ENCODE measurements around the gene BRD3OS. TPM values are rescaled to one million over a fixed set of nuclear protein-coding genes. Genes with fewer than 3 reads are reported as not detected.

The BRD3OS gene
- total and polyA plus RNA-seq, 10 of the 15 experiments (the other 5 are each of a cell fraction or from before 2014, with no cell fraction given), result 2.1 to 13.7 (median 10.7) TPM

GRCh38 chr9:134056483-134057306 is 31.4 kb downstream of the BRD3OS start:
- 77% methylated on average over 23 of the region's 23 CpGs for WGBS (ENCODE audit: insufficient coverage, insufficient replicate concordance, low lambda C conversion rate, missing lambda C conversion rate)
- SMC1A ChIA-PET (ENCODE audit: uncharacterized antibody, unreplicated experiment), result no interaction called here

DNA sequence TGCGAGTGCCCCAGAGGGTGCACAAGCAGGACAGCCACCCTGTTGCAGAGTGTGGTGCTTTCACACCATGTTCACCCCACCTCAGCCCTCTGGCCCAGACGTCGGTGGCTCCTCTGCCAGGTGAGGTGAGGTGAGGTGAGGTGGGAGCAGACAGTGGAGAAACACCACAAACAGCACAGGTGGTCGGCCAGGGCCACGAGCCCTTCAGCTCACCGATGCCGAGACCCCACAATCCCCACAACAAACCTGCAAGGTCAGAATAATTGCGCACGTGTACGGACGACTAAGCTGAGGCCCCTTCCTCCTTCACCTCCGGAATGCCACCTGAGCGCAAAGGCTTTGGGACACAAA is 32.0 kb downstream of the BRD3OS start:
- Histone ChIP-seq H3K4me2 (ENCODE audit: control insufficient read depth, insufficient read depth) (no peak overlapping the region), H2AFZ (ENCODE audit: control insufficient read depth, low read depth, low read length) (no peak overlapping the region), H3K27me3 (replicated peaks in 1 of 2; ENCODE audit: control insufficient read depth in 2 of 2, insufficient read depth in 2 of 2, low read length in 1 of 2) (no peaks in the 10 kb centered on the region), H3K27ac (ENCODE audit: control insufficient read depth, insufficient read depth) (no peak overlapping the region), H3K4me1 (ENCODE audit: control insufficient read depth, insufficient read depth, low read length) (peaks cover 20% of the 10 kb centered on the region), H3K4me3 (no peak overlapping the region), H4K20me1 (ENCODE audit: control insufficient read depth, insufficient read depth) (peaks cover 20% of the 10 kb centered on the region), H3K79me2 (ENCODE audit: control insufficient read depth, insufficient read depth, low read length) (peaks cover 8% of the 10 kb centered on the region), H3K36me3 (ENCODE audit: control insufficient read depth in 2 of 2, insufficient read depth in 2 of 2, low read length in 1 of 2) (peaks cover 0 to 5% of the 10 kb centered on the region in 2 experiments; a peak in 2 of 4 replicates), H3K9me3 (replicated peaks; ENCODE audit: control insufficient read depth, insufficient read depth, low read length) (no peaks in the 10 kb centered on the region), H3K9ac (ENCODE audit: control insufficient read depth, insufficient read depth, low read length) (no peak overlapping the region)
- ChIA-PET SMC1A (ENCODE audit: uncharacterized antibody, unreplicated experiment) (no interaction called here), POLR2A (no interaction called here), RAD21 (ENCODE audit: unreplicated experiment) (no interaction called here), CTCF (interaction anchor here (2.7 kb wide), 1 partner anchor 9 kb away, joined by 8 read pairs; no protein-coding TSS in a partner anchor)
- BruUV-seq (replicated peaks), result no TSS peak
- FAIRE-seq (no peak), DNase-seq (ENCODE audit: low read depth, low spot score) (no peak), ATAC-seq (no peak)
- intact Hi-C loops (cut with micrococcal nuclease; ENCODE audit: unreplicated experiment) (no loop called here), in situ Hi-C loops (cut with MboI) (no loop called here)
- 92% methylated on average over 13 of the region's 13 CpGs for WGBS (ENCODE audit: insufficient coverage, insufficient replicate concordance, low lambda C conversion rate, missing lambda C conversion rate)
- TF ChIP-seq TBL1XR1 (IDR thresholded peaks at IDR 0.05; ENCODE audit: low read depth, low read length), result no peak
- TF ChIP-seq MYB (IDR thresholded peaks at IDR 0.05; ENCODE audit: borderline replicate concordance, low read depth, low read length), result no peak
- no peak for TF ChIP-seq JUNB (IDR thresholded peaks at IDR 0.05)
- no peak for TF ChIP-seq CEBPZ (IDR thresholded peaks at IDR 0.05; ENCODE audit: low read depth, low read length)
- TF ChIP-seq STAT1 (conservative IDR thresholded peaks at IDR 0.05), result no peak
- TF ChIP-seq KLF5 (IDR thresholded peaks at IDR 0.05; ENCODE audit: partially characterized antibody), result no peak
- no peak for TF ChIP-seq ATF2 (IDR thresholded peaks at IDR 0.05; ENCODE audit: low read length)
- TF ChIP-seq DPF2 (IDR thresholded peaks at IDR 0.05), result no peak

More at GRCh38 chr9:134056483-134057306, 31.4 kb downstream of the BRD3OS start:
- DNase-seq (ENCODE audit: low read depth, low spot score) (no peak), FAIRE-seq (no peak), ATAC-seq (no peak)
- Histone ChIP-seq H3K27ac (ENCODE audit: control insufficient read depth, insufficient read depth) (no peak overlapping the region), H3K9me3 (replicated peaks; ENCODE audit: control insufficient read depth, insufficient read depth, low read length) (no peaks in the 10 kb centered on the region), H3K9ac (ENCODE audit: control insufficient read depth, insufficient read depth, low read length) (no peak overlapping the region), H2AFZ (ENCODE audit: control insufficient read depth, low read depth, low read length) (no peak overlapping the region), H4K20me1 (ENCODE audit: control insufficient read depth, insufficient read depth) (peaks cover 20% of the 10 kb centered on the region), H3K27me3 (replicated peaks in 1 of 2; ENCODE audit: control insufficient read depth in 2 of 2, insufficient read depth in 2 of 2, low read length in 1 of 2) (no peaks in the 10 kb centered on the region), H3K4me3 (no peak overlapping the region), H3K36me3 (ENCODE audit: control insufficient read depth in 2 of 2, insufficient read depth in 2 of 2, low read length in 1 of 2) (peaks cover 0 to 5% of the 10 kb centered on the region in 2 experiments; a peak in 2 of 4 replicates), H3K4me2 (ENCODE audit: control insufficient read depth, insufficient read depth) (no peak overlapping the region), H3K79me2 (ENCODE audit: control insufficient read depth, insufficient read depth, low read length) (peaks cover 8% of the 10 kb centered on the region), H3K4me1 (ENCODE audit: control insufficient read depth, insufficient read depth, low read length) (peaks cover 20% of the 10 kb centered on the region)
- TF ChIP-seq BRCA1 (IDR thresholded peaks at IDR 0.05; ENCODE audit: low read depth, low read length) (no peak), TAF1 (IDR thresholded peaks at IDR 0.05; ENCODE audit: borderline replicate concordance, low read depth, low read length) (no peak), ZBED1 (IDR thresholded peaks at IDR 0.05; ENCODE audit: borderline replicate concordance) (no peak), SREBF2 (IDR thresholded peaks at IDR 0.05; ENCODE audit: low read length) (no peak)
- ChIA-PET RAD21 (ENCODE audit: unreplicated experiment) (no interaction called here), POLR2A (no interaction called here), CTCF (interaction anchor here (2.7 kb wide), 1 partner anchor 9 kb away, joined by 8 read pairs; no protein-coding TSS in a partner anchor)
- no TSS peak for BruUV-seq (replicated peaks)
- in situ Hi-C loops (cut with MboI) (no loop called here), intact Hi-C loops (cut with micrococcal nuclease; ENCODE audit: unreplicated experiment) (no loop called here)

Measured in GM12878 (cell line).